ENCODE results near the gene UNC5A. TPM values are rescaled to one million over a fixed set of nuclear protein-coding genes. Genes with fewer than 3 reads are reported as not detected.

UNC5A gene
- total RNA-seq, 1 experiment from 2014 or later, result 10.1 TPM

DNA sequence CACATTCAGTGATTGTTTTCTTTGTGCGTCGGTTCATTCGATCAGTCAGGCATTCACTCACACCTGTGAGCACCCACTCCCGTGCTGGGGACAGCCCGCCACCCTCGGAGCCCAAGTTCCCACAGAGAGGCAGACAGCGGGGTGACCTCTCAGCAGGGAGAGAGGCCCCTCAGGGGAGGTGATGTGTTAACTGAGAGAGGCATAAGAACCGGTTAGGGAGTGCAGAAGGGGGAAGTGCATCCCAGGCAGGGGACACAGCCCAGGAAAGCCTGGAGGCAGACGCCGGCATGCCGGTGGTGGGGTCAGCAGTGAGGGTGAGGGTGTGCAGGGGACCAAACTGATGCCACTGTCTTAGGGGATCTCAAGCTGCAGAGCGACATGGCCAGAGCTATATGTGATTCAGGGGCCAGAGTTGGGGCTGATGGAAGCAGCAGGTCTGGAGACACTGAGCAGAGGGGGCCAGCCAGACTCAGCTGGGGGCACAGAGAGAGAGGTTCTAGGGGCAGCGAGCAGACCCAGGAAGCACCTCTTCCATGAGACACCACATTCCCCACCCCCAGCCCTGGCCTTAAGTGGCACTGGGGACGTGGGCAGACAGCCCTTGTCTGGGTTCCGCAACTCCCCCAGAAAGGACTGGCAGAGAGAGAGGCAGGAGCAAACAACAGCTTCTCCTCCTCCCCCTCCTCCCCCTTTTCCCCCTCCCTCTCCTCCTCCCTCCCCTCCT, 52.8 kb downstream of the UNC5A start:
- H3K4me2 ChIP-seq (ENCODE audit: low read length), result no peak overlapping the region
- no peaks in the 10 kb centered on the region for H3K36me3 ChIP-seq (ENCODE audit: control insufficient read depth in 1 of 2, insufficient read depth in 2 of 2, low read length in 2 of 2)
- BruUV-seq (replicated peaks), result no TSS peak
- no peaks in the 10 kb centered on the region for H3K9me2 ChIP-seq (ENCODE audit: insufficient read depth)
- ATAC-seq (no peak), DNase-seq (ENCODE audit: low read depth, low spot score) (no peak)
- POLR2A ChIA-PET, result no interaction called here
- RAD21 ChIA-PET (ENCODE audit: low non-redundant PET in 1 of 2, low total read pairs in 2 of 2, uncharacterized antibody in 2 of 2, unreplicated experiment in 2 of 2), result no interaction called here
- no peak overlapping the region for H2AFZ ChIP-seq (ENCODE audit: low read depth, low read length, poor library complexity, severe bottlenecking)
- CTCF ChIA-PET, result no interaction called here
- intact Hi-C loops (cut with micrococcal nuclease), result no loop called here
- H3K9me3 ChIP-seq (ENCODE audit: control insufficient read depth in 1 of 2, insufficient read depth in 1 of 2, low read depth in 1 of 2, low read length in 2 of 2), result no peaks in the 10 kb centered on the region
- H3K79me2 ChIP-seq (ENCODE audit: insufficient read depth, low read length), result no peaks in the 10 kb centered on the region
- no peak overlapping the region for H3K9ac ChIP-seq (ENCODE audit: low read length)
- H3K27me3 ChIP-seq (ENCODE audit: insufficient read depth, low read length), result no peaks in the 10 kb centered on the region
- no peak overlapping the region for H3K27ac ChIP-seq (ENCODE audit: low read depth, low read length)
- no peaks in the 10 kb centered on the region for H3K4me1 ChIP-seq (ENCODE audit: control insufficient read depth in 1 of 2, insufficient read depth in 2 of 2, low read length in 2 of 2)
- no peaks in the 10 kb centered on the region for H4K20me1 ChIP-seq (ENCODE audit: insufficient read depth)
- H3K4me3 ChIP-seq (replicated peaks in 1 of 2; ENCODE audit: low read depth in 1 of 2, low read length in 2 of 2), result no peak overlapping the region
- TF ChIP-seq, protein P1, sequence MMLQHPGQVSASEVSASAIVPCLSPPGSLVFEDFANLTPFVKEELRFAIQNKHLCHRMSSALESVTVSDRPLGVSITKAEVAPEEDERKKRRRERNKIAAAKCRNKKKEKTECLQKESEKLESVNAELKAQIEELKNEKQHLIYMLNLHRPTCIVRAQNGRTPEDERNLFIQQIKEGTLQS (IDR thresholded peaks at IDR 0.05), result no peak
- TF ChIP-seq YY1 (IDR thresholded peaks at IDR 0.05; ENCODE audit: extremely low read depth, insufficient replicate concordance, low read depth, low read length), result no peak
- TF ChIP-seq EZH2phosphoT487 (IDR thresholded peaks at IDR 0.05; ENCODE audit: borderline replicate concordance), result no peak
- no peak for TF ChIP-seq SIN3A (IDR thresholded peaks at IDR 0.05; ENCODE audit: low read depth)
- no peak for TF ChIP-seq RAD21 (IDR thresholded peaks at IDR 0.05; ENCODE audit: low read depth)
- TF ChIP-seq, protein P2, sequence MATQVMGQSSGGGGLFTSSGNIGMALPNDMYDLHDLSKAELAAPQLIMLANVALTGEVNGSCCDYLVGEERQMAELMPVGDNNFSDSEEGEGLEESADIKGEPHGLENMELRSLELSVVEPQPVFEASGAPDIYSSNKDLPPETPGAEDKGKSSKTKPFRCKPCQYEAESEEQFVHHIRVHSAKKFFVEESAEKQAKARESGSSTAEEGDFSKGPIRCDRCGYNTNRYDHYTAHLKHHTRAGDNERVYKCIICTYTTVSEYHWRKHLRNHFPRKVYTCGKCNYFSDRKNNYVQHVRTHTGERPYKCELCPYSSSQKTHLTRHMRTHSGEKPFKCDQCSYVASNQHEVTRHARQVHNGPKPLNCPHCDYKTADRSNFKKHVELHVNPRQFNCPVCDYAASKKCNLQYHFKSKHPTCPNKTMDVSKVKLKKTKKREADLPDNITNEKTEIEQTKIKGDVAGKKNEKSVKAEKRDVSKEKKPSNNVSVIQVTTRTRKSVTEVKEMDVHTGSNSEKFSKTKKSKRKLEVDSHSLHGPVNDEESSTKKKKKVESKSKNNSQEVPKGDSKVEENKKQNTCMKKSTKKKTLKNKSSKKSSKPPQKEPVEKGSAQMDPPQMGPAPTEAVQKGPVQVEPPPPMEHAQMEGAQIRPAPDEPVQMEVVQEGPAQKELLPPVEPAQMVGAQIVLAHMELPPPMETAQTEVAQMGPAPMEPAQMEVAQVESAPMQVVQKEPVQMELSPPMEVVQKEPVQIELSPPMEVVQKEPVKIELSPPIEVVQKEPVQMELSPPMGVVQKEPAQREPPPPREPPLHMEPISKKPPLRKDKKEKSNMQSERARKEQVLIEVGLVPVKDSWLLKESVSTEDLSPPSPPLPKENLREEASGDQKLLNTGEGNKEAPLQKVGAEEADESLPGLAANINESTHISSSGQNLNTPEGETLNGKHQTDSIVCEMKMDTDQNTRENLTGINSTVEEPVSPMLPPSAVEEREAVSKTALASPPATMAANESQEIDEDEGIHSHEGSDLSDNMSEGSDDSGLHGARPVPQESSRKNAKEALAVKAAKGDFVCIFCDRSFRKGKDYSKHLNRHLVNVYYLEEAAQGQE (IDR thresholded peaks at IDR 0.05; ENCODE audit: low read depth), result no peak
- no peak for TF ChIP-seq EGR1 (IDR thresholded peaks at IDR 0.05; ENCODE audit: low read depth)
- TF ChIP-seq CBX3 (IDR thresholded peaks at IDR 0.05; ENCODE audit: low read depth), result no peak
- TF ChIP-seq ZNF274 (IDR thresholded peaks at IDR 0.05; ENCODE audit: low read depth, low read length), result no peak
- TF ChIP-seq ZFX (IDR thresholded peaks at IDR 0.05), result no peak
- TF ChIP-seq TCF7L2 (IDR thresholded peaks at IDR 0.05; ENCODE audit: borderline replicate concordance, extremely low read depth, insufficient read depth, insufficient read length), result no peak
- TF ChIP-seq SRF (IDR thresholded peaks at IDR 0.05; ENCODE audit: low read depth), result no peak
- TF ChIP-seq POLR2AphosphoS5 (IDR thresholded peaks at IDR 0.05; ENCODE audit: low read depth, low read length), result no peak
- TF ChIP-seq, protein P3, sequence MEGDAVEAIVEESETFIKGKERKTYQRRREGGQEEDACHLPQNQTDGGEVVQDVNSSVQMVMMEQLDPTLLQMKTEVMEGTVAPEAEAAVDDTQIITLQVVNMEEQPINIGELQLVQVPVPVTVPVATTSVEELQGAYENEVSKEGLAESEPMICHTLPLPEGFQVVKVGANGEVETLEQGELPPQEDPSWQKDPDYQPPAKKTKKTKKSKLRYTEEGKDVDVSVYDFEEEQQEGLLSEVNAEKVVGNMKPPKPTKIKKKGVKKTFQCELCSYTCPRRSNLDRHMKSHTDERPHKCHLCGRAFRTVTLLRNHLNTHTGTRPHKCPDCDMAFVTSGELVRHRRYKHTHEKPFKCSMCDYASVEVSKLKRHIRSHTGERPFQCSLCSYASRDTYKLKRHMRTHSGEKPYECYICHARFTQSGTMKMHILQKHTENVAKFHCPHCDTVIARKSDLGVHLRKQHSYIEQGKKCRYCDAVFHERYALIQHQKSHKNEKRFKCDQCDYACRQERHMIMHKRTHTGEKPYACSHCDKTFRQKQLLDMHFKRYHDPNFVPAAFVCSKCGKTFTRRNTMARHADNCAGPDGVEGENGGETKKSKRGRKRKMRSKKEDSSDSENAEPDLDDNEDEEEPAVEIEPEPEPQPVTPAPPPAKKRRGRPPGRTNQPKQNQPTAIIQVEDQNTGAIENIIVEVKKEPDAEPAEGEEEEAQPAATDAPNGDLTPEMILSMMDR (IDR thresholded peaks at IDR 0.05 in 2 of 3, conservative IDR thresholded peaks at IDR 0.05 in 1 of 3; ENCODE audit: borderline replicate concordance in 1 of 3, insufficient read depth in 1 of 3, low read depth in 2 of 3, low read length in 2 of 3), result no peak
- TF ChIP-seq SP1 (IDR thresholded peaks at IDR 0.05; ENCODE audit: low read depth), result no peak
- no peak for TF ChIP-seq ELF1 (IDR thresholded peaks at IDR 0.05; ENCODE audit: borderline replicate concordance, low read depth)
- TF ChIP-seq FOSL1 (IDR thresholded peaks at IDR 0.05; ENCODE audit: low read depth), result no peak
- no peak for TF ChIP-seq JUND (IDR thresholded peaks at IDR 0.05)
- TF ChIP-seq, protein P4, sequence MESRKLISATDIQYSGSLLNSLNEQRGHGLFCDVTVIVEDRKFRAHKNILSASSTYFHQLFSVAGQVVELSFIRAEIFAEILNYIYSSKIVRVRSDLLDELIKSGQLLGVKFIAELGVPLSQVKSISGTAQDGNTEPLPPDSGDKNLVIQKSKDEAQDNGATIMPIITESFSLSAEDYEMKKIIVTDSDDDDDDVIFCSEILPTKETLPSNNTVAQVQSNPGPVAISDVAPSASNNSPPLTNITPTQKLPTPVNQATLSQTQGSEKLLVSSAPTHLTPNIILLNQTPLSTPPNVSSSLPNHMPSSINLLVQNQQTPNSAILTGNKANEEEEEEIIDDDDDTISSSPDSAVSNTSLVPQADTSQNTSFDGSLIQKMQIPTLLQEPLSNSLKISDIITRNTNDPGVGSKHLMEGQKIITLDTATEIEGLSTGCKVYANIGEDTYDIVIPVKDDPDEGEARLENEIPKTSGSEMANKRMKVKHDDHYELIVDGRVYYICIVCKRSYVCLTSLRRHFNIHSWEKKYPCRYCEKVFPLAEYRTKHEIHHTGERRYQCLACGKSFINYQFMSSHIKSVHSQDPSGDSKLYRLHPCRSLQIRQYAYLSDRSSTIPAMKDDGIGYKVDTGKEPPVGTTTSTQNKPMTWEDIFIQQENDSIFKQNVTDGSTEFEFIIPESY (IDR thresholded peaks at IDR 0.05; ENCODE audit: extremely low read depth, insufficient replicate concordance, low read length), result no peak
- TF ChIP-seq EZH2 (IDR thresholded peaks at IDR 0.05), result no peak
